Suprapubic skin (tissue), 4 donors: ENCODE results near the gene LRMDA.

Experiments
- CTCF ChIP-seq, 2 donors: fragments of 200-600 bp in 1 of 2; fragments of 450-650 bp in 1 of 2; sonication (generic) in 1 of 2; IDR thresholded peaks; one replicate each; pipeline ENCODE4 v1.5.1; 2016 to 2019; ENCODE audit warnings: antibody characterized with exemption in 2 of 2, mild to moderate bottlenecking in 1 of 2, moderate library complexity in 1 of 2
- POLR2A ChIP-seq, 2 donors: fragments of 450-650 bp; IDR thresholded peaks; one replicate each; pipeline ENCODE4 v1.6.1; 2017; ENCODE audit warnings: antibody characterized with exemption in 2 of 2, mild to moderate bottlenecking in 2 of 2, moderate library complexity in 2 of 2
- POLR2AphosphoS5 ChIP-seq, 3 donors: sonication (generic); formaldehyde crosslinking; IDR thresholded peaks; one replicate each; pipeline ENCODE4 v1.6.1; 2017; ENCODE audit warnings: antibody characterized with exemption in 3 of 3

GRCh38 chr10:75650648-75651047 lies 219.2 kb downstream of the LRMDA start:
- TF ChIP-seq CTCF (IDR thresholded peaks at IDR 0.05) = no peak
- TF ChIP-seq POLR2A (IDR thresholded peaks at IDR 0.05) = no peak
- no peak for TF ChIP-seq POLR2AphosphoS5 (IDR thresholded peaks at IDR 0.05)
